ENCODE data around the gene TMEM178A.

DNA sequence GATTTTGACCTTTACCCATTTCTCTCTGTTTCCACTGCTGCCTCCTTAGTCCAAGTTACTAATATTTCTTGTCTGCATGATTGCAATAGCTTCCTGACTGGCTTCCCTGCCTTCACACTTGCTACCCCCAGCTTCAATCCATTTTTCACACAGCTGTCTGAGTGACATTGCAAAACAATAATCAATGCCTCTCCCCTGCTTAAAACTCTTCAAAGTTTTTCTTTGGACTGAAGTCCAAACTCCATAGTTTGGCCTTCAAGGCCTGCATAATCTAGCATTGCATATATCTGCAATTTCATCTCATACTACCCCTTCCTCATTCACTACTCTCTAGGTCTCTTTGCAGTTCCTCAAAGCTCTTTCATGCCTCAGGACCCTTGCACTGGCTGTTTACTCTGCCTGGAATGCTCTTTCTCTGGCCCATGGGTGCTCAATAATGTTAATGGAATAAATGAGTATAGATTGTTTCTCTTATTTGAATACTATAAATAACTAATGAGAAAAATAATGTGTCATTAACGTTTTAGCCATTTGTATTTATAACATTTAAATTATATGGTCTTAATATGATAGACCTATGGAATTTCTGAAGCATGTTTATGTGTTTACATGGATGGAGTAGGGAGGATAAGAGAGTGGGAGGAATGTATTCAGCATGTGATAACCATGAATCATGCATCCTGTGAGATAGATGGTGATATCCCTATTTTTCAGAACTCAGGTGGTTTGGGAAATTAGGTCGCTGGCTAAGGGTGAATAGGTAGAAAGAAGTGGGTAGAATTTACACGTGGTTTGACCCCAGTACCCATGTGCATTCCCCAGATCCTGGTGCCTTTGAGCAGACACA is 5.7 kb upstream of the TMEM178A start:
- no peak for TF ChIP-seq EZH2 (IDR thresholded peaks at IDR 0.05; ENCODE audit: insufficient read depth, poor library complexity, severe bottlenecking)
- TF ChIP-seq EZH2phosphoT487 (IDR thresholded peaks at IDR 0.05; ENCODE audit: insufficient read depth, low read depth), result no peak

All from GM23248 (cell line).